Measurements from ENCODE around the gene SLC25A42.
"Not testable (repeated sequence)": the region's sequence is repeated elsewhere in the genome, so short reads cannot be mapped to it uniquely, and the experiment has no call there.

The SLC25A42 gene

DNA sequence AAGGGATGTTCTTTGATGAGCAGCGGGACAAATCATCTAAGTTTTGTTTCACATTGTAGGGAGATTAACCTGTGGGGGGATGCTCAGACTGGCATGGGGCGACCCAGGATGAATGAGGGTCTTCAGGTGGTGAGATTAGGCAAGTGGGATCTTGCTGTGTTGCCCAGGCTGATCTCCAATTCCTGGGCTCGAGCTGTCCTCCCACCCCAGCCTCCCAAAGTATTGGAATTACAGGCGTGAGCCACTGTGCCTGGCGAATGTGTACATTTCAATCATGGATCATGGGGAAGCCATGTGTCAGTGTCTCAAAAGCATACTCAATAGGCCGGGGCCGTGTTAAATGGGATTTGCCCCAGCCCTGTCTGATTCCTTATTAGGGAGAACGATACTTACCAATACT, 8.1 kb downstream of the SLC25A42 start:
- DNase-seq = no peak

DNA sequence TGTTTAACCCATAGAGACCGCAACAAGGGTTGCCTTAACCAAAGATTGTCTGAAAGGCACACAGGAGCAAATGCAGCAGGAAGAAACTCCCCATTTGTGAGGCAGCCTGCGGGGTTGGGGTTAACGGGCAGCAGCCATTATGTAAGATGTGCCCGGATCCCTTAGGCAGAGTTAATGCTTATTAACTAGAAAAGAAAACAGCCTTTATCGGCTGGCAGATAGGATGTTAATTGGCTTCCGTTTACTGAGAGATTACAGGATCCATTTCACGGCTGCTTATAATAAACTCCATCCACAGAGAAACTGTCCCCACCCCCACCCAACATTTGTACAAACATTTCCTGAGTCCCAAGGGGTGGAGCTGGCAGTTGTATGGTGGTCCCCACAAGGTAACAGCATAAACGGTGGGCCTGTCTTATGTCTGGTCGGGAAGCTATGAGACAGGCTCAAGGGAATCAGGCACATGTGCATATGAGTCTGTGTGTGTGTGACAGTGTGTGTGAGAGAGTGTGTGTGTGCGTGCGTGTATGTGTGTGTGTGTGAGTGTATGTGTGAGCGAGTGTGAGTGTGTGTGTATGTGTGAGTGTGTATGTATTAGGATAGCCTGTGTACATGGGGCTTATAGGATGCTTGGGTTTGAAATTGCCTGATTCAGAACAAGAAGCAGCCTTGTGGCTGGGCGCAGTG, 10.5 kb downstream of the SLC25A42 start:
- DNase-seq = no peak

DNA sequence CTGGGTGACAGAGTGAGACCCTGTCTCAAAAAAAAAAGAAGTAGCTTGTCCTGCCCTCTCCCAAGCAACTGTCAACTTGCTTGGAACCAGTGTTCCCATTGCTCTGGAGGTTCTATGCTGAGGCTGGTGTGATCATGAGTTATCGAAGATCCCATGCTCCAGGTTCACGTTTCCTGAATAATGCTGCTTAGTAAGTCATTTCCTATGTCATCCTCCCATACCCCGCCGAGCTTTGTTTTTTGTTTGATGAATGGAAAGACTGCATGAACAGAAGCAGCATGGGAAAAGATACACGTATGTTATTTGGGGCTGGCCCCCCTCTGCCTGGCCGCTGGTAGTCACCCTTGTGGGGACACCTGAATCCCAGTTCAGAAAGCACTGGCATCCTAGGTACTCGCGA, 11.3 kb downstream of the SLC25A42 start:
- DNase-seq = no peak

DNA sequence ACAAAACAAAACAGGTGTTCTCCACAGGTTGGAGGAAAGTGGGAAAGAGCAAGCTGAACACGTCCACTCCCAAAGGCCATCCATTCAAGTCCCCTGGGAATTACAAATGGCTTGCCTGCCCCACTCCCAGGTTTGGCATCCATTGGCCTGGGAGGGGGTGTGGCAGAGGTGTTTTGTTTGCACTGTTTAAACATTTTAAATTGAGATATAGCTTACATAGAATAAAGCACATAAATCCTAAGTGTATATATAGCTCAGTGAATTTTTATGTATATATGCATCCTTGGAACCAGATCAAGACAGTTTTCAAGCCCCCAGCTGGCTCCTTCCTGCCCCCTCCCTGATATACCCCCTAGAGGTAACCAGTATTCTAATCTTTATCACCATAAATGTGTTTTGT, 12.7 kb downstream of the SLC25A42 start:
- no peak for DNase-seq

DNA sequence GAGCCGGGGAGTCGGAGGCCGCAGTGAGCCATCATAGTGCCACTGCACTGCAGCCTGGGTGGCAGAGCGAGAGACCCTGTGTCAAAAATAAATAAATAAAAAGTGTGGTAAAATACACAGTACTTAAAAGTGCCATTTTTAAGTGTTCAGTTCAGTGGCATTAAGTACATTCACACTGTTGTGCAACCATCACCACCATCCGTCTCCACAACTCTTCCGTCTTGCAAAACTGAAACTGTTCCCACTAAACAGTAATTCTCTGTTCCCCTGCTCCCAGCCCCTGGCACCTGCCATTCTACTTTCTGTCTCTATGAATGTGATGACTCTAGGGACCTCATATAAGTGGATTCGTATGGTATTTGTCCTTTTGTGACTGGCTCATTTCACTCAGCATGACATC, 13.3 kb downstream of the SLC25A42 start:
- no peak for DNase-seq

DNA sequence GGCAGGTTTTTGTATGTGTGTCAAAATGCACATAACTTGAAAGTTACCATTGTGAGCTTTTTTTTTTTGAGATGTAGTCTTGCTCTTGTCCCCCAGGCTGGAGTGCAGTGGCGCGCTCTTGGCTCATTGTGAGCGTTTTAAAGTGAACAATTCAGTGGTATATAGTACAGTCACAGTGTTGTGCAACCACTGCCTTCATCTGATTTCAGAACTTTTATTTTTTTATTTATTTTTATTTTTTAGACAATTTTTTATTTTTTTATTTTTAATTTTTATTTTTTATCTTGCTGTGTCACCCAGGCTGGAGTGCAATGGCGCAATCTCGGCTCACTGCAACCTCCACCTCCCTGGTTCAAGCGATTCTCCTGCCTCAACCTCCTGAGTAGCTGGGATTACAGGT, 15.0 kb downstream of the SLC25A42 start:
- no peak for DNase-seq

DNA sequence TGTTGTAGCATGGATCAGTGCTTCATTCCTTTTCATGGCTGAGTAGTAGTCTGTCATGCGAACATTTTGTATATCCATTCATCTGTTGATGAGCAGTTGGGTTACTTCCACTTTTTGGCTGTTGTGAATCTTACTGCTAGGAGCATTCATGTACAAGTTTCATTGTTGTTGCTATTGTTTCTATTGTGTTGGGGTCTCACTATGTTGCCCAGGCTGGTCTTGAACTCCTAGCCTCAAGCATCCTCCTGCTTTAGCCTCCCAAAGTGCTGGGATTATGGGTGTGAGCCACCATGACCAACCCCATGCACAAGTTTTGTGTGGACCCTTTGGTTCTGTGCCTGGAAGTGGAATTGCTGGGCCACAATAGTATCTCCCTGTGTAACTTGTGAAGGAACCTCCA, 15.8 kb downstream of the SLC25A42 start:
- DNase-seq = no peak

DNA sequence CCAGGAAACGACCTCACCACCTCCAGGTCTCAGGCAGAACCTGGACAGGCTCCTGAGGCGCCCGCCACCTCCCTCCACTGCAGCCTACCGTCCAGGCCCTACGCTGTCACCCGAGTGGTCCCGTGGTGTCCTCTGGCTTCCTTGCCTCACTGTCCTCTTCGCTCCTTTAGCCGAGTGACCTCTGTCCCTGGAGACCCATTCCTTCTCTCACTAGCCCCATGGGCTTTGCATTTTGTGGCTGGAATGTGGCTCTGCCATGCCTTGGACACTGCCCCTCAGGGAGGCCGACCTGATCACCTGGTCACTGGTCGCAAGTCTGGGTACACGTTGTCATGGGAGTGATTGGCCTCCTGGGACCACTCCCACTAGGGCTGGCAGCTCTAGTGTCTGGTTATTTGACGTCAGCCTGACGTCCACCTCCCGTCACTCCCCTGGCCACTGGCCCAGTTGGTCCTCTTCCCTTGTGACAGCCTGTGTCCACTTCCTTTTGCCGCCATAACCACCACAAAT, 17.9 kb downstream of the SLC25A42 start:
- DNase-seq = no peak

DNA sequence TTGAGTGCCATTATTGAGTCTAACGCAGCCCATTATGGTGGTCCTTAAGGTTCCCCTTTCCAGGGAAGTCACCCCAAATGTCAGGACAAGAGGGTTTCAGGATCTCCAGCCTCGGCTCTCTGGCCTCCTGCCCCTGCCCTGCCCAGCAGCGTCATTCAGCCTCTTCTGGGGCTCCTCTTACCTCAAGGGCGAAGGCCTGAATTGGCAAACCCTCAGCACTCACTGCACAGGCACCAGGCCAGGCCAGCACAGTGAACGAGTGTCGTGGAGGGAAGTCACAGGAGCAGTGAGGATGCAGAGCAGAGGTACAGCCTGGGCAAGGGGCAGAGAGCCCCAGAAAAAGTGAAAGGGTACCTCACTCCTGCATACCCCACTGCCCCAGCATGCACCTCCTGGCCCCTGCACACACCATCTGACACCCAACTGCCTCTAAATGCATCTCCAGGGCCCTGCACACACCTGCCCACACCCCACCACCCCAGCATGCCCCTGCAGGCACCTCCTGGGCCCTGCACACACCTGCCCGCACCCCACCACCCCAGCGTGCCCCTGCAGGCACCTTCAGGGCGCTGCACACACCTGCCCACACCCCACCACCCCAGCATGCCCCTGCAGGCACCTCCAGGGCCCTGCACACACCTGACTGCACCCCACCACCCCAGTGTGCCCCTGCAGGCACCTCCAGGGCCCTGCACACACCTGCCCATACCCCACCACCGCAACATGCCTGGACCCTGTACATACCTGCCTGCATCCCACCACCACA, 19.8 kb downstream of the SLC25A42 start:
- DNase-seq = no peak

DNA sequence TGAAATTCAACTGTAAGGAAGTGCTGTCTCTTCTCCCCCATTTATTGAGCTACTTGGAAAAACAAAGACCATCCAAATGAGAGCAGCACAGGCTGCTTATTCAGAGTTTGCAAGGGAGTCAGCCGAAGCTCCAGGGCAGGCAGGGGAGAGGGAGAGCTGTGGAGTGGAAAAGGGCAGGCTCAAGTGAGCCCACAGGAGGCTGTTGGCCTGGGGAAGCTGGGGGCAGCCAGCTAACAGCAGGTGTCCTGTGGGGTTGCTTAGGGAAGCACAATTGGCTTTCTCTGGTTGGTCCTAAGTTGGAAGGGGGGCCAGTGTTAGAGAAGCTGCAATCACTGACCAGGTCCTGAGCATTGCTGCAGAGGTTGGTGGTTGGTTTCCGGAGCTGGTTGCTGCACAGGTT, 23.9 kb downstream of the SLC25A42 start:
- DNase-seq = no peak

DNA sequence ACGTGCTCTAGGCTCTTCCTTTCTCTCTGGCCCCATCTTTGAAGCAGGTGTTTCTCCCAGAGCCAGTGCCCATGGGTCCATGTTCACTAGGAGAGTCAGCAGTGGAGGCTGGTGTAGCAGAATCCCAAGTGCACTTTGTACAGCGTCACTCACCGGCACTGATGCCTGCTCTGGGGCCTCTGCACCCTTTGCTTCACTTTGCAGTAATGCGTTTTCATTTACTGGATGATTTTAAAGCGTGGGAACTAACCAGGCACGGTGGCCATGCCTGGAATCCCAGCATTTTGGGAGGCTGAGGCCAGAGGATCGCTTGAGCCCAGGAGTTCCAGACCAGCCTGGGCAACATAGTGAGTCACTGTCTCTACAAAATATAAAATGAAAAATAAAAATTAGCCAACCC, 30.7 kb downstream of the SLC25A42 start:
- no peak for DNase-seq

DNA sequence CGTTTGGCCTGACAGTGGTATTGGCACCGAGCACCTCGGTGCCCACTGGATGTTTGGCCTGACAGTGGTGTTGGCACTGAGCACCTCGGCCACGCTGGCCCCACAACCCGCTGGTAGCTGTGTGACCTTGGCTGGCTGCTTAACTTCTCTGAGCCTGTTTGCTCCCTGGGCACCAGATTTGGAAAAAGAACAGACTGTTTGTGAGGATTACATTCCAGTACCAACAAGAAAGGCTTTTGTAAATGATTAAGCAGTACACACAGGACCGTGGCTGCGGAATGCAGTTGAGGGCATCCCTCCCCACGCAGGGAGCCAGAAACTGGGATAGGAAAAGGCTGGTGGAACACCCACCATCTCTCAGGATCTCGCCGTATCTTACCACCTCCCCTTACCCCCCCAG, 31.9 kb downstream of the SLC25A42 start:
- DNase-seq = no peak

DNA sequence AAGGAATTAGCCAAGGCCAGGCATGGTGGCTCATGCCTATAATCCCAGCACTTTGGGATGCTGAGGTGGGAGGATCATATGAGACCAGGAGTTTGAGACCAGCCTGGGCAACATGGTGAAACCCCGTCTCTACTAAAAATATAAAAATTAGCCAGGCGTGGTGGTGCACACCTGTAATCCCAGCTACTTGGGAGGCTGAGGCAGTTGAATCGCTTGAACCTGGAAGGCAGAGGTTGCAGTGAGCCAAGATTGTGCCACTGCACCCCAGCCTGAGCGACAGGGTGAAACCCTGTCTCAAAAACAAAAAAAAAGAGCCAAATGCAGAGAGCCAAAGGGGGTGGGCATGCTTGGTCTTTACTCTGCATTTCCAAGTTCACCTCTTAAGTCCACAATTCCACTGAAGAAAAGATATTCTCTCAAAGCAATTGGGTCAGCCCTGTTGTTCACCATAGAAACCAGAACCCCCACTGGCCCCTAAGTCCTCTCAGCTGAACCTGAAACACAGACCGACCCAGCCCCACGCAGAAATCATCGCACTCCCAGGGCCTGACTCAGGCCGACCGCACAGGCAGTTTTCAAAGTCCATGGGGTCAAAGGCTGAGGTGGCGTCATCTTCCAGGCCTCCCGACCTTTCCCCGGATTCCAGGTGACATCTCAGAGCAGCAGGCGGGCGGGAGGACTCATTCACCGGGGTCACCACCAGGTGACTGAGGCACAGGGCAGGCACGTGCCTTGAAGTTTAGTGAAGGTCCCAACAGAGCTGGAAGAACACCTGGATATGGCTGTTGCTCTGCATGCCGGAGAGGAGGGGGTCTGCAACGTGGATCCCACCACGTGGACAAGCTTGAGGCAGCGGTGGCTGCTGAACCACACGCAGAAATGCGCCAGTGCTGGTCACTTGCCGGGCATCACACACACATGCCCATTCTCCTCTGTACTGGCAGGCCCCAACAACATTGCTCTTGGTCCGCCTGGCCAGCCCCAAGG, 33.1 kb downstream of the SLC25A42 start:
- no peak for DNase-seq

DNA sequence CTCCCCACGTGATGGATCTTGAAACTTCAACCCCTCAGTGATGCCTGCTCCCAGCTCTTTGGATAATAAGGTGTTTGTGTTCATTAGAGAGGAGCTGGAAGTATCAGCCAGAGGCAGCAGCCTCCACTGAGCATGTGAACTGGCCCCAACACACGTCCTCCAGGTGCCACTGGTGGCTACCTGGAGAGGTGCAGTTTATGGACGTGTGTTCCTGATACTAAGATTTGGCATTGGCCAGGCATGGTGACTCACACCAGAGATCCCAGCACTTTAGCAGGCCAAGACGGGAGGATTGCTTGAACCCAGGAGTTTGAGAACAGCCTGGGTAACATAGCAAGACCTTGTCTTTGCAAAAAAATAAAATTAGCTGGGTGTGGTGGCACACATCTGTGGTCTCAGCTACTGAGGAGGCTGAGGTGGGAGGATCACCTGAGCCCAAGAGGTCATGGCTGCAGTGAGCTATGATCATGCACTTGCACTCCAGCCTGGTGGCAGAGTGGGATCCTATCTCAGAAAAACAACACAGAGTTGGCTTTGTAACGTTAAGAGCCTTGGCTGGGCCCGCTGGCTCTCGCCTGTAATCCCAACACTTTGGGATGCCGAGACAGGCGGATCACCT, 34.4 kb downstream of the SLC25A42 start:
- no peak for DNase-seq

DNA sequence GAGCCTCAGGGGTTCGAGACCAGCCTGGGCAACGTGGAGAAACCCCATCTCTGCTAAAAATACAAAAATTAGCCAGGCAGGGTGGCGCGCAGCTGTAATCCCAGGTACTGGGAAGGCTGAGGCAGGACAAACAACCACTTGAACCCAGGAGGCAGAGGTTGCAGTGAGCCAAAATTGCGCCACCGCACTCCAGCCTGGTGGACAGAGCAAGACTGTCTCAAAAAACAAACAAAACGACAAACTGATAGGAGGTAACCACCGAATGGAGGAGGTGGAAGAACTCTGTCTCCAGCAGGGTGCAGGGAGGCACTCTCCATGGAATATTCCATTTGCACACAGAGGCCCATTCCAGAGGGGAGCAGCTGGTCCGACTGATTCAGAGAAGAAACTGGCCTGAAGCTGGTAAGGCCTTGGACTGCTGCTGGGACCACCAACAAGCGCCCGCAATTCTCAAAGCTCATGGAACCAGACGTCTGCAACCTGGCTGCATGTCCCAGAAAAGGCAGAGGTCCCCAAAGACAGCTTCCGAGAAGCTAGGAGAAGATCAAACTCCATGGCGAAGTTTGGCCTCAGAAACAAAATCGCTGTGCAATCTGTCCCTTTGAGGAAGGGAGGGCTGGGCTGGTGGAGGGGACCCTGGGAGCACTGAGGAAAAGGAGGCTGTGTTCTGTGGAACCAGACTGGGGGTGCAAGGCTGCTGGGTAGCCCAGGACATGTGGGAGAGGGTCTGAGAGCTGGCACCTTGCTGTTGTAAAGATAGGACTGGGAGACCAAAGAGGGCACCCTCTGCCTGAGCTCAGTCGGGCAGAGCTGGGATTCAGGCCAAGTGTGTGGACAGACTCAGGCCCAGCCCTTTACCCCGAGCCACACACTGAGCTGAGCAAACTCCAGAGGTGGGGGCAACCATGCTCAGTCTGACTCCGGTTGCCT, 35.2 kb downstream of the SLC25A42 start:
- DNase-seq = no peak

DNA sequence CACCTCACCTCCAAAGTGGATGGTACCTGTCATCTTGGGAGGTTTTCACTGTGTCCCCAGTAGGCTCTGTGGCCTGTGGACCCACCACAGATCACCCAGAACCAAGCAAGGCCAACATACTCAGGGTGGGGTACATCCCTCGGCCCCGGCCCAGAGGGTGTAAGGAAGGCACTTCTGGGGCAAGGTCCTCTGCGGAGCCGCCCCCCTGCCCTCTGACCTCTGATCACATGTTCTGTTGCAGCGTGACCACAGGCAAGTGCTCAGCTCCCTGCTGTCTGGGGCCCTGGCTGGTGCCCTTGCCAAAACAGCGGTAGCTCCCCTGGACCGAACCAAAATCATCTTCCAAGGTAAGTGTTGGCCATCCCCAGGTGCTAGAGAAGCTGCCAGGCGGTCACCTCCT, 37.7 kb downstream of the SLC25A42 start:
- DNase-seq = no peak

DNA sequence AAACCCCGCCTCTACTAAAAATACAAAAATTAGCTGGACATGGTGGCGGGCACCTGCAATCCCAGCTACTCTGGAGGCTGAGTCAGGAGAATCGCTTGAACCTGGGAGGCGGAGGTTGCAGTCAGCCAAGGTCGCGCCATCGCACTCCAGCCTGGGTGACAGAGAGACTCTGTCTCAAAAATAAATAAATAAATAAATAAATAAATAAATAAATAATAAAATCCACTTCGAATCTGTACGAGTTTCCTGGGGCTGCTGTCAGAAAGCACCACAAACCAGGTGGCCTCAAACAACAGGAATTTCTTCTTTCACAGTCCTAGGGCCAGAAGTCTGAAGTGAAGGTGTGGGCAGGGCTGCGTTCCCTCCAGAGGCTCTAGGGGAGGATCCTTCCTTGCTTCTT, 38.8 kb downstream of the SLC25A42 start:
- not testable (repeated sequence) for DNase-seq

DNA sequence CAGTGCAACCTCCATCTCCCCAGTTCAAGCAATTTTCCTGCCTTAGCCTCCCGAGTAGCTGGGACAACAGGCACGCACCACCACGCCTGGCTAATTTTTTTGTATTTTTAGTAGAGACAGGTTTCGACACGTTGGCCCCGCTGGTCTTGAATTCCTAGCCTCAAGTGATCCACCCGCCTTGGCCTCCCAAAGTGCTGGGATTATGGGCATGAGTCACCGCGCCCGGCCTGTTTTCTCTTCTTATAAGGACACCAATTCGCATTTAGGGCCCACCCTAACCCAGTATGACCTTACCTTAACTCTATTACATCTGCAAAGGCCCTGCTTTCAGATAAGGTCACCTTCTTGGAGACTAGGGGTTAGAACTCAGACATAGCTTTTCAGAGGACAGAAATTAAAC, 39.4 kb downstream of the SLC25A42 start:
- DNase-seq = no peak

DNA sequence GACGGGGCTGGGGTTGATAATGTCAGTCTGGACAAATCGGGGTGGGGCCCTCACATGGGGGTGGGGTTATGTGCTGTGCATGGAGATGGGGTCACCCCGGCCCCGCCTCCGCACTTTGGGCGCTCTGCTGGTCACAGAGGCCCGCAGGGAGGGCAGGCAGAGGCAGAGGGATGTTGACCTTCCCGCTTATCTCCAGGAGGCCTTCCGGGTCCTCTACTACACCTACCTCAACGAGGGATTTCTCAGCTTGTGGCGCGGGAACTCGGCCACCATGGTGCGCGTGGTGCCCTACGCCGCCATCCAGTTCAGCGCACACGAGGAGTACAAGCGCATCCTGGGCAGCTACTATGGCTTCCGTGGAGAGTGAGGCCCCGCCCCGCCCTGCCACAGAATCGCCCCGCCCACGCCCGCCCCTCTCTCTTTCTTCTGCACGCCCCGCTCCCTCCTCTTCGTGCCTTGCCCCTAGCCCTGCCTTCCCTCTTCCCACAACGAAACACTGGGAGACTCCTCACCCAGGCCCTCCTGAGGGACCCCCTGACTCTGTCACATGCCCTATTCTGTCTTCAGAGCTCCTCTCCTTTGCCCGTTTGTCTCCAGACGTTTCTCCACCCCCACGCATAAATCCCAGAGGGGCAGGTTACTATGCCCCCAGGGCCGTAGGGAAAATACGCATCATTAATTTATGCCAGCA, 41.7 kb downstream of the SLC25A42 start:
- peak; percentile 83 for DNase-seq

DNA sequence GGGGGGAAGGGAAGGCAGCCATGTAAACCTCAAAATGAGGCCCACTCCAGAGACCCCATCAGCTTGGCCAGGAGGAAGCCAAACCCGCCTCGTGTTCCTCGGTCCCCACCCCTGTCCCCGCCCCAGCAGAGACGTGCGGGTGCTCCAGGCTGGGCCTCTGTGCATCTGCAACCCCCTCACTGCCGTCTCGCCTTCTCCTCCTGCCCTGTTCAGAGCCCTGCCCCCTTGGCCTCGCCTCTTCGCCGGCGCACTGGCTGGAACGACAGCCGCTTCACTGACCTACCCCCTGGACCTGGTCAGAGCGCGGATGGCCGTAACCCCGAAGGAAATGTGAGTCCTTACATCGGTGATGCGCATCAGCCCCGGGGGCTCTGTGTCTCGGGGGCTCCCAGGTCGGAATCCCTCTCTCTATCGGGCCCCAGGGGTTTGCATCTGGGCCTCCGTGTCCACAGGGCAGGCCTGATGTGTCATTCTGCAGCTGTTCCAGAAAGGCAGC, 42.3 kb downstream of the SLC25A42 start:
- peak; percentile 67 for DNase-seq

DNA sequence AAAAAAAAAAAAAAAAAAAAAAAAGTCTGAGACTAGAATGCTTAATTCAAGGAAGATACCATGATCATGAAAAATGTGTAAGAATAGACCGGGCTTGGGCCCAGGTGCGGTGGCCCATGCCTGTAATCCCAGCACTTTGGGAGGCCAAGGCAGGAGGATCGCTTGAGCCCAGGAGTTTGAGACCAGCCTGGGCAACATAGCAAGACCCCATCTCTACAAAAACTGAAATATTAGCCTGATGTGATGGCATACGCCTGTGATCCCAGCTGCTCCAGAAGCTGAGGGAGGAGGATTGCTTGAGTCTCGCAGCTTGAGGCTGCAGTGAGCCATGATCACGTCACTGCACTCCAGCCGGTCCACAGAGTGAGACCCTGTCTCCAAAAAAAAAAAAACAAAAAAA, 43.1 kb downstream of the SLC25A42 start:
- not testable (repeated sequence) for DNase-seq
